Adrenal gland (tissue), 5 donors: Measurements from ENCODE around the gene AWAT1.

Experiments used
- CTCF ChIP-seq, 6 experiments: fragments of 450-650 bp in 4 of 6; fragments of 200-600 bp in 2 of 6; sonication (generic) in 1 of 6; IDR thresholded peaks; 1 replicate in 5 of 6; 2 replicates in 1 of 6; pipeline versions ENCODE4 v1.5.1 to v1.8.0; 2016 to 2021; ENCODE audit warnings: antibody characterized with exemption in 6 of 6, mild to moderate bottlenecking in 2 of 6, moderate library complexity in 1 of 6
- POLR2A ChIP-seq, 2 donors: fragments of 450-650 bp; IDR thresholded peaks; one replicate each; pipeline ENCODE4 v1.6.1; 2017; ENCODE audit warnings: antibody characterized with exemption in 2 of 2, mild to moderate bottlenecking in 2 of 2, moderate library complexity in 1 of 2
- donor health status: DM: no; HTN: no; CAD: no.

GRCh38 chrX:70280573-70280972 lies 46.1 kb downstream of the AWAT1 start:
- no peak for TF ChIP-seq CTCF (IDR thresholded peaks at IDR 0.05)
- no peak for TF ChIP-seq POLR2A (IDR thresholded peaks at IDR 0.05)
